Endodermal cell (in vitro differentiated cells): ENCODE data around the gene SRSF1. TPM values are rescaled to one million over a fixed set of nuclear protein-coding genes. Genes with fewer than 3 reads are reported as not detected.

ENCODE experiments used
- DNase-seq: peaks from one replicate; pipeline ENCODE4 v3.0.0-alpha.2; 2017
- H3K27ac ChIP-seq: 2 replicates; pipeline ENCODE4 v1.5.1; 2013; ENCODE audit warnings: mild to moderate bottlenecking, low read depth, low read length, moderate library complexity
- H3K27me3 ChIP-seq: 2 replicates; pipeline ENCODE4 v1.6.1; 2013; ENCODE audit warnings: mild to moderate bottlenecking, low read length, moderate library complexity; ENCODE audit not compliant: insufficient read depth, control insufficient read depth, poor library complexity, severe bottlenecking
- H3K36me3 ChIP-seq: 2 replicates; pipeline ENCODE4 v1.7.0; 2013; ENCODE audit warnings: mild to moderate bottlenecking, low read length, moderate library complexity; ENCODE audit not compliant: control insufficient read depth, insufficient read depth
- H3K4me1 ChIP-seq: one replicate; pipeline ENCODE4 v1.7.0; 2013; ENCODE audit warnings: low read length; ENCODE audit not compliant: control insufficient read depth, insufficient read depth
- H3K4me3 ChIP-seq: 2 replicates; pipeline ENCODE4 v1.5.1; 2013; ENCODE audit warnings: mild to moderate bottlenecking, low read length, moderate library complexity
- H3K9ac ChIP-seq: 2 replicates; pipeline ENCODE4 v1.6.1; 2013; ENCODE audit warnings: mild to moderate bottlenecking, low read length, moderate library complexity; ENCODE audit not compliant: poor library complexity, severe bottlenecking; ENCODE audit errors: extremely low read depth
- H3K9me3 ChIP-seq: 2 replicates; pipeline ENCODE4 v1.6.1; 2013; ENCODE audit warnings: mild to moderate bottlenecking, low read length, moderate library complexity; ENCODE audit not compliant: control insufficient read depth
- H3K27ac Mint-ChIP-seq: 2 replicates; pipeline ENCODE4 v1.8.0; 2020; ENCODE audit warnings: mixed read lengths
- H3K27me3 Mint-ChIP-seq: 2 replicates; pipeline ENCODE4 v1.8.0; 2021; ENCODE audit warnings: mild to moderate bottlenecking, mixed read lengths; ENCODE audit not compliant: insufficient read depth
- H3K36me3 Mint-ChIP-seq: 2 replicates; pipeline ENCODE4 v1.8.0; 2020; ENCODE audit warnings: low read depth, mixed read lengths
- H3K4me1 Mint-ChIP-seq: 2 replicates; pipeline ENCODE4 v1.8.0; 2020; ENCODE audit warnings: mixed read lengths
- H3K4me3 Mint-ChIP-seq: 2 replicates; pipeline ENCODE4 v1.8.0; 2020; ENCODE audit warnings: mild to moderate bottlenecking, moderate library complexity, mixed read lengths
- H3K9me3 Mint-ChIP-seq: 2 replicates; pipeline ENCODE4 v1.8.0; 2020; ENCODE audit warnings: mild to moderate bottlenecking, mixed read lengths
- CTCF ChIP-seq: fragments of 200-600 bp; sonication (generic); conservative IDR thresholded peaks from 2 replicates; pipeline ENCODE4 v1.5.0; 2021; ENCODE audit warnings: antibody characterized with exemption, mild to moderate bottlenecking
- WGBS, 2 experiments: methylation state at CpG; one replicate each; pipeline versions ENCODE4 v1.1.5 to v1.1.7; 2013; ENCODE audit warnings: missing lambda C conversion rate in 2 of 2, mixed read lengths in 1 of 2; ENCODE audit not compliant: insufficient coverage in 1 of 2, insufficient read length in 1 of 2; 5-methylcytosine and 5-hydroxymethylcytosine counted together
- total RNA-seq, 2 donors: library from RNA; stranded (reverse); fragmentation: NEBNext Ultra II Directional in 1 of 2; extraction: Animal tissue kit (Norgen Biotek cat#: 25700) in 1 of 2; gene quantifications; 2 replicates in 1 of 2; 3 replicates in 1 of 2; pipeline ENCODE4 v1.2.1, GENCODE V29; 2021

The SRSF1 gene
- total RNA-seq, 2 donors from 2014 or later, result 339 to 361 TPM

DNA sequence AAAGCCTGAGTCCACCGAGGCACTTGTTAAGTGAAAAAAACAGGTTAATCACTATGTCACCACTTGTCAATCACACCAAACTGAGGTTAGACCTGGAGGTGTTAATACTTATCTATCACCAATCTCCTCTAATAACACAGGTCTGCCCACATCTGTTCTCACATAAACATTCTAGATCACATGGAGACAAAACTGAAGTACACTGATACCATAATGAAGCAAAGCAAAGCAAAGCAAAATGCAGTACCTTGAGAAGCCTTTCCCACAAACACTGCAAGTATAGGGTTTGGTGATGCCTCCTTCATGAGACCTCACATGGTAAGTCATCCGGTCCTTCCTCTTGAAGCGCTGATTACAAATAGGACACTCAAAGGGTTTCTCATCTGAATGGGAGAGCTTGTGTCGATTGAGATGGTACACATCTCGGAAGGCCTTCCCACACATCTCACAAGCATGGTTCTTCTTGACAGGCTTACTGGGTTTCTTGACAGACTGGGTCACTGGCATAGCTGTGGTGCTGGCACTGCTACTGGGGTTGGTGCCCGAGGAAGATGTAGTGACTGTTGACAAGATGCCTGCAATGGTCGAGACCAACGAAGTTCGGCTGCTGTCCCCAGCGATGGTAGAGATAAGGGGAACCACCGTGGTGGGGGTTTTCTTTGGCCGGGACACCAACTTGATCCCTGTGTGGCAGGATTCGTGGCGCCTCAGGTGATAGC, 24.4 kb downstream of the SRSF1 start:
- Mint-ChIP-seq H3K27me3 (no peaks in the 10 kb centered on the region), H3K4me1 (peaks cover 48% of the 10 kb centered on the region), H3K36me3 (peaks cover 60% of the 10 kb centered on the region), H3K4me3 (no peak overlapping the region), H3K9me3 (no peaks in the 10 kb centered on the region), H3K27ac (no peak overlapping the region)
- Histone ChIP-seq H3K9me3 (no peaks in the 10 kb centered on the region), H3K36me3 (peaks cover 69% of the 10 kb centered on the region), H3K4me1 (peaks cover 10% of the 10 kb centered on the region), H3K27ac (no peak overlapping the region), H3K9ac (no peak overlapping the region), H3K27me3 (no peaks in the 10 kb centered on the region), H3K4me3 (no peak overlapping the region)
- no peak for DNase-seq
- no peak for TF ChIP-seq CTCF
- WGBS, 2 experiments, result 95 to 96% methylated on average over 9 to 14 of the region's 14 CpGs

DNA sequence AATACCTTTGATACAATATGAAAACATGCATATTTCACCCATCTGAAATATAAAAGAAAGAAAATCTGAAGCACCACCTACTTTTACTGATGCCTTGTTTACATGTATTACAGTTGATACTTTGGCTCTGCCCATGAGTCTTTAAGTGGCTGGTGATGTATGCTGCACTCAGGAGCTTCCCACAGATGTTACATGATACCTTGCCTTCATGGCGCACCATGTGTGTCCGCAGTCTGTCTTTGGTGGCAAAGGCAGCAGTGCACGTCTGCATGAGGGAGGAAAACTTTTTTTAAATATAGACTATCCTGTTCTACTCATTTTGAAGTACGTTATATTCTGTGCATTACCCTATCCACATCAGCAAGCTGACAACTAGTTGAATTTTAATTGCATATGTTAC, 26.5 kb downstream of the SRSF1 start:
- Histone ChIP-seq H3K4me1 (peaks cover 9% of the 10 kb centered on the region), H3K27me3 (no peaks in the 10 kb centered on the region), H3K9me3 (no peaks in the 10 kb centered on the region), H3K9ac (no peak overlapping the region), H3K27ac (no peak overlapping the region), H3K4me3 (no peak overlapping the region), H3K36me3 (peaks cover 88% of the 10 kb centered on the region)
- Mint-ChIP-seq H3K27me3 (no peaks in the 10 kb centered on the region), H3K36me3 (peaks cover 79% of the 10 kb centered on the region), H3K4me3 (no peak overlapping the region), H3K27ac (no peak overlapping the region), H3K9me3 (no peaks in the 10 kb centered on the region), H3K4me1 (peaks cover 52% of the 10 kb centered on the region)
- TF ChIP-seq CTCF, result no peak
- 94% methylated on average over 3 to 4 of the region's 4 CpGs for WGBS, 2 experiments
- DNase-seq, result no peak

- peaks cover 45% of the 10 kb centered on the region for H3K4me1 Mint-ChIP-seq
- 89 to 91% methylated on average over 1 of the region's 1 CpG for WGBS, 2 experiments
- peaks cover 5% of the 10 kb centered on the region for H3K4me1 ChIP-seq
- no peak for DNase-seq
- H3K36me3 Mint-ChIP-seq, result peaks cover 88% of the 10 kb centered on the region
- H3K27me3 Mint-ChIP-seq, result no peaks in the 10 kb centered on the region
- no peak overlapping the region for H3K4me3 ChIP-seq
- no peaks in the 10 kb centered on the region for H3K27me3 ChIP-seq
- no peak overlapping the region for H3K9ac ChIP-seq
- H3K36me3 ChIP-seq, result peaks cover 93% of the 10 kb centered on the region
- no peak for TF ChIP-seq CTCF
- no peak overlapping the region for H3K27ac Mint-ChIP-seq
- H3K4me3 Mint-ChIP-seq, result no peak overlapping the region
- H3K27ac ChIP-seq, result no peak overlapping the region
- H3K9me3 Mint-ChIP-seq, result no peaks in the 10 kb centered on the region
- no peaks in the 10 kb centered on the region for H3K9me3 ChIP-seq
These were observed 28.0 kb downstream of the SRSF1 start for GRCh38 chr17:57979076-57979475.
